Kidney tubule cell (primary cell): ENCODE results near the gene SLX9.

Source experiments
- DNase-seq: peaks from one replicate; pipeline ENCODE4 v3.0.0-alpha.2; 2018; ENCODE audit warnings: low spot score

SLX9 gene

DNA sequence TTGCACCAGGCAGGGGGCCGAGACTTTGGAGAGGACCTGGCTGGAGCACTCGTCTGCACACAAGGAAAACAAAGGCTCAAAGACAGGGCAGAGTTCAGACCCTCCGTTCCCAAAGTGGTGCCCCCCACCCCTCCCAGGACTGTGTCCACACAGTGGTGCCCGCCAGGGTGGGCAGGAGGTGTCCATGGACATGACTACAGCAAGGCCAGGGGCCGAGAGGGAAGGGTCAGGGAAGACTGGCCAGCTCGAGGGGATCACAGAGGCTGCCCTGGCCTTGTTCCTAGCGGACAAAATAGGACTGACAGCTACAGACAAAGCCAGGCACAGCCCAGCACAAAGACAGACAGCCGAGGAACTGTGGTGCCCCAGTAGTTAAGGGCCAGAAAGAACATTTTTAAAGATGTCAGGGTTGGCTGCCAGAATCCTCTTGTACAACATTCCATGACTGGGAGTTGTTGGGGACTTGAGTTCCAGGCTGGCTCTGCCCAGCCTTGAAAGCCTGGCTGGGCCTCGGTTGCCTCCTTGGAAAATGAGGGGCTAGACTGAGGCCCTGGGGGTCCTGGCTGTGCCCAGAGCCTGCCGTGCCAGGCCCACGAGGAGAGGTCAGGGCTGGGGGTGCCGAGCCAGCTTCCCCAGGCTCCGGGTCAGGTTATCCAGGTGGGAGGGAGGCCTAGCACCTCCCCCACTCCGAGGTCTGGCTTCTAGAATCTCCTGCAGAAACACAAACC lies 63.7 kb downstream of the SLX9 start:
- DNase-seq: no peak

DNA sequence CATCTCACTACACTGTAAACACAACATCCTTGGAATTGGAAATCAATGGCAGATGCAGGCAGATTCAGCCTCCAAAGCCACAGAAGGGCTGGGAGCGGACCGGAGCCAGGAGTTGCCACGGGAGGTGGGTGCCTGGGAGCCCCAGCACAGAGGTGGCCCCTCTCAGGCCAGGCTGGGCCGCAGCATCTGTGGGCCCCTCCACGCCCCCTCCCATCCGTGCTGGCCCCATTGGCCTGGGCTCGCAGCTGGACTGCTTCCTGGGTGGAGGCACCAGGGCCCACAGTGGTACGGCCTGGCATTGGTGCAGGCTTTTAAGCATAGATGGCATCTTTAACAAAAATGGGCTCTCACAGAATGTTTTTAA lies 64.2 kb downstream of the SLX9 start:
- DNase-seq: no peak

GRCh38 chr21:45004481-45005247 lies 64.8 kb downstream of the SLX9 start:
- peak; percentile 59 for DNase-seq

DNA sequence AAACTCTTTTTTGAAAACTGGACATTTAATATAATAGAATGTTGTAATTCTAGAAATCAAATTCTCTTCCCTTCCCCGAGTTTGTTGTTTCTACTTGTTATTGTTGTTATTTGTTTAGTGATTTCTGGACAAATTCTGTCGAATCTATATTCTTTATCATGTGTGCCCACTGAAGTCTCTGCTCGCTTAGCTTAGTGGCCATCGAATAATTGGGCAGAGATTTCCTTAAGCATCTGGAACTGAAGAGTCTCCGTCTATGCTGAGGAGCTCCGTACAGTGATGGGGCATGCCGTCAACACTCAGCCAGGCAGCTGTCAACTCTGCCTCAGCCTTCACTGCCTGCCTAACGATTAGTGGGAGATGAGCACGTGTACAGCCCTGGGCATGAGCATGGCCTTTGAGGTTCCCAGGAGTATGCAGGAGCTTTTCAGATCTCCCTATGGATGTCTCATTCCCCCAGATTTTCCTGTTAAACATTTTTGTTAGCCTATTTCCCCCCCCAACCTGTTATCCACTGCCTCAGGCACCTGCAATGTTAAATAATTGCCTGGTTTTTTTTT lies 66.8 kb downstream of the SLX9 start:
- no peak for DNase-seq

DNA sequence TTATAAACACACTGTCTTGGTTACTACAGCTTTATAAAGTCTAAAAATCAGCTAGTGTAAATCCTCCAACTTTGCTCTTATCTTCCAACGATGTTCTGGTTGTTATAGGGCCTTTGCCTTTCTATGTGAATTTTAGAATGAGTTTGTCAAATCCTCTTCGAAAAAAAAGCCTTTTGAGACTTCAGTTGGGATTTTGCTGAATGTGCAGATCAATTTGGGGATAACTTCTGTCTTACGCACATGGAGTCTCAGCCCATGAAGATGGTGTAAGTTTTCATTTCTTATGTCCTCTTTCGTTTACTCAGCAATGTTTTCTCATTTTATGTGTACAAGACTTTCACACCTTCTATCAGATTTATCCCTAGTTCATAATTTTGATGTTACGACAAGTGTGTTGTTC lies 69.8 kb downstream of the SLX9 start:
- DNase-seq: no peak

- DNase-seq: no peak
Observed at GRCh38 chr21:45010096-45010495, 70.3 kb downstream of the SLX9 start.

- DNase-seq: no peak
Observed at GRCh38 chr21:45010860-45011259, 71.0 kb downstream of the SLX9 start.

DNA sequence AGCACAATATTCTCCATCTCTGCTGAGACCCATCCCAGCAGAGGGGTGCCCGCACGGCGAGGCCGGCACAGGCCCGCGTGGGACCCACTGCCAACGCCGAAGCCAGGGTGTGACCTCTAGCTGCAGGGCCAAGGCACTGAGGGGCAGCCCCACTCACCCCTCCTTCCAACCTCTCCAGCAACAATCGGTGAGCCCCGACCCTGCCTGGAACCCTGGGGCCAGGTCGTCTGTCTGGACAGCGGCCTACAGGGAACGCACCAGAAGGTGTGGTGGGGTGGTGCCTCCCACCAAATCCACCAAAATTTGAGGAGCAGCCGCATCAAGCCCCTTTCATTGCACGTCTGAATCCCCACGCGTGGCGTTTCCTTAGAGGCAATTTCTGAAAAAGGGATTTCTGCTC lies 71.6 kb downstream of the SLX9 start:
- DNase-seq: no peak

- peak; percentile 97 for DNase-seq
Observed at GRCh38 chr21:45011911-45012661, 72.3 kb downstream of the SLX9 start.

GRCh38 chr21:45012662-45013259 lies 72.9 kb downstream of the SLX9 start:
- DNase-seq: peak; percentile 29

GRCh38 chr21:45013260-45013841 lies 73.5 kb downstream of the SLX9 start:
- DNase-seq: no peak

DNA sequence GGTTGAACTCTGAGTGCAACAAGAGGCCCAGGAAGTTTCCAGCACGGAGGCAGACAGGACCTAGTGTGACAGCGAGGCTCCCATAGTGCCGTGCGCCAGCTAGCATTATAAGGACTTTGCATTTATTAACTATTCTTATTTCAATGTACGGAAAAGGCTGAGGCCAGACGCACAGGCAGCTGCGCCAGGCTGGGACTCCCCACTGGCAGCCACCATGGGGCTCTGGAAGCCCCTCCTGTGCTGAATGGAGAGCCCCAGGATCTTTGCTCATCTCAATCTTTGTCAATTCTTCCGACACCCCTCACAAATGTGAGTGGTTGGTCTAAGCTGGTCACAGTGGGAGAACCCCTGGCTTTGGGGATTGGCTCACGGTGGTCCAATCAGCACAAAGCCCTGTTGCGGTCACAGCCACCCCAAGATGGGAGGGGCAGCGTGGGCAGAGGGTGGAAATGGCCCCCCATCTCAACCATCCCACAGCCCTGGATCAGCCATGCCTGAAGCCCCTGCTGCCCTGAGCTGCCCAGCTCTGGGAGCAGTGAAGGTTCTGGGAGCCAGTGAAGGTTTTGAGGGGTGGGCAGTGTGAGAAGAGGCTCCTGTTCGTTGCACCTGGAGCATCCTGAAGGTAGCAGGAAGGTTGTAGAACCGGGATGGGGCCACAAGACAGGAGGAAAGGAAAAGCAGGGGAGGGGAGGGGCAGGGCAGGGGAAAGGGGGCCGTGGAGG lies 75.1 kb downstream of the SLX9 start:
- DNase-seq: no peak

- DNase-seq: no peak
Observed at GRCh38 chr21:45015469-45015860, 75.6 kb downstream of the SLX9 start.

DNA sequence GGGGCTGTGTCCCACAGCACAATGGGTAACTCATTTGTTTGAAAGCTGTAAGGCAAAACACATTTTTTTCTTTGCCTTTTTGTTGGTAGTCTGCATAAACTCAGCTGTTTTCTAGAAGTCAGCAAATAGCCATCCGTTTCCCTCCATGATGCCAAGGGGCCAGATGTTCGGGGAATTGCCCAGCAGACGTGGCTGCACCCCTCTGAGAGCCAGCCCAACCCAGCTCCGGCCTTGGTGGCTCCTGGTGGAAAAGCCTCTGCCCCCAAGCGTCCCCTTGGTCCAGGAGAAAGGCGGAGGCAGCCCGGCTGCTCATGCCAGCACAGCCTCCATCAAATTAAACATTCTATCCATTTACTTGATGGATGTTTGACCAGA lies 76.2 kb downstream of the SLX9 start:
- no peak for DNase-seq

GRCh38 chr21:45016406-45017038 lies 76.7 kb downstream of the SLX9 start:
- no peak for DNase-seq

DNA sequence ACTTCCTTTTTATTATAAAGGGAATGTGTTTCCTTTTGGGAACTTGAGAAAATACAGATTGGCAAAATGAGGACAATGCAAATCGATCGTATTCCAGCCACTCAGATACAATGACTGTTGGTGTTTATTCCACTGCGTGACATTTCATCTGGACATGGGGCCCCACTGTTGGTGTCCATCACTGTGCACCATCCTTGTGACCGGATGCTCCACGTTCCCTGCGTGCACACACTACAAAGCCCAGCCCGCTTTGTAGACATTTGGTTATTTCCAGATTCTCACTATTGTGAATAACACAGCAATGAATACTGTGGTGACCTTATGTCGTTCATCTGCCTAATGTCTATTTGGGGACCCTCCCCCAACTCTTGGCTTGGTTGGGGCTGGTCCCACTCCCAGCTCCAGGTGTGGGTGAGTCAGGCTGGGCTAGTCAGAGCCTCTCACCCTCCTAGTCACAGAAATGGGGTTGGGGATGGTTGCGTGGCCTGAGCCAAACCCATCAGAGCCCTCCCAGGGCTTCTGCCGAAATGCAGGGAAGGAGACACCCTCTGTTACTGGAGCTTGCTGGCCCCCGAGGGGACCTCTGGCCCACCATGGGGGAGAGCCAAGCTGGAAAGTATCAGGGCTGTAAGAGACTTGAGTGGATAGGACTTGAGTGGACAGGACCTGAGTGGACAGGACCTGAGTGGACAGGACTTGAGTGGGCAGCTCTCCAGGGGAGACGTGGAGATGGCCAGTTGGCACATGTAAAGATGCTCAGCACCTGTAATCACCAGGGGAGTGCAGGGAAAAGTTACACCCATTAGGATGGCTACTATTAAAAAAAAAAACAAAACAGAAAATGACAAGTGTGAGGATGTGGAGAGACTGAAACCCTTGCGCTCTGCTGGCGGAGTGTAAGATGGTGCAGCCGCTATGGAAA lies 77.5 kb downstream of the SLX9 start:
- DNase-seq: no peak

- DNase-seq: no peak
Observed at GRCh38 chr21:45018131-45019075, 78.6 kb downstream of the SLX9 start.

GRCh38 chr21:45019076-45019886 lies 79.5 kb downstream of the SLX9 start:
- no peak for DNase-seq
